GM12801 (cell line): ENCODE measurements around the gene RILP.

Source experiments
- CTCF ChIP-seq: IDR thresholded peaks from one replicate; pipeline ENCODE4 v1.5.1; 2011; ENCODE audit warnings: control low read depth; ENCODE audit not compliant: insufficient read length; ENCODE audit errors: extremely low read depth

The RILP gene

GRCh38 chr17:1638624-1639300 lies 10.9 kb downstream of the RILP start:
- TF ChIP-seq CTCF, result no peak

- no peak for TF ChIP-seq CTCF
Measured at GRCh38 chr17:1638171-1638590, 11.5 kb downstream of the RILP start.

GRCh38 chr17:1636732-1637285 lies 12.9 kb downstream of the RILP start:
- no peak for TF ChIP-seq CTCF

GRCh38 chr17:1635675-1636465 lies 13.8 kb downstream of the RILP start:
- TF ChIP-seq CTCF, result no peak

- no peak for TF ChIP-seq CTCF
Measured at GRCh38 chr17:1634841-1635650, 14.6 kb downstream of the RILP start.

GRCh38 chr17:1630662-1631061 lies 19.0 kb downstream of the RILP start:
- TF ChIP-seq CTCF, result no peak
